ENCODE data around the gene POLD2. TPM values are rescaled to one million over a fixed set of nuclear protein-coding genes. Genes with fewer than 3 reads are reported as not detected.

Gene POLD2
- total RNA-seq, 2 experiments from 2014 or later: 45.2 to 48.3 TPM

DNA sequence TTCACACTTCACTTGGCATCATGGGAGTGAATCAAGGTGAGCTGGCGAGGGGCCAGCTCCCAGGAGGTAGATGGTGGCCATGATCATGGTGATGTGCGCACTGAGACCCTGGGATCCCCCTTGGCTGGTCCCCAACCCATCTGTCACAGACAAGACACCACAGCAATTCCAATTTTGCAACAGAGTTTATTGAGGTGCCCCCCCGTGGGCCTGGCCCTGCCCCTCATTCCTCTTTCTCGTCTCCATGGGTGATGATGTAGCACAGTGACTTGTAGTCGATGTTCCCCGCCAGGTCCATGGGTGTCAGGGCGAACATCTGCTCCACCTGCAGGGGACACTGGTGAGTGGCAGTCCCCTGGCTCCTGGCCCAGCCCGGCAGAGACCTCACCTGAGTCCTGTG lies 15.3 kb upstream of the POLD2 start:
- CTCF ChIA-PET: no interaction called here
- Mint-ChIP-seq H3K27ac (no peak overlapping the region), H3K36me3 (ENCODE audit: low read depth) (no peaks in the 10 kb centered on the region), H3K4me3 (no peak overlapping the region), H3K9me3 (no peaks in the 10 kb centered on the region), H3K27me3 (no peaks in the 10 kb centered on the region), H3K4me1 (ENCODE audit: low read depth) (no peaks in the 10 kb centered on the region)
- no peaks in the 10 kb centered on the region for H3K4me1 ChIP-seq (ENCODE audit: insufficient read depth, low read length)
- POLR2A ChIA-PET: no interaction called here
- TF ChIP-seq, protein P1, sequence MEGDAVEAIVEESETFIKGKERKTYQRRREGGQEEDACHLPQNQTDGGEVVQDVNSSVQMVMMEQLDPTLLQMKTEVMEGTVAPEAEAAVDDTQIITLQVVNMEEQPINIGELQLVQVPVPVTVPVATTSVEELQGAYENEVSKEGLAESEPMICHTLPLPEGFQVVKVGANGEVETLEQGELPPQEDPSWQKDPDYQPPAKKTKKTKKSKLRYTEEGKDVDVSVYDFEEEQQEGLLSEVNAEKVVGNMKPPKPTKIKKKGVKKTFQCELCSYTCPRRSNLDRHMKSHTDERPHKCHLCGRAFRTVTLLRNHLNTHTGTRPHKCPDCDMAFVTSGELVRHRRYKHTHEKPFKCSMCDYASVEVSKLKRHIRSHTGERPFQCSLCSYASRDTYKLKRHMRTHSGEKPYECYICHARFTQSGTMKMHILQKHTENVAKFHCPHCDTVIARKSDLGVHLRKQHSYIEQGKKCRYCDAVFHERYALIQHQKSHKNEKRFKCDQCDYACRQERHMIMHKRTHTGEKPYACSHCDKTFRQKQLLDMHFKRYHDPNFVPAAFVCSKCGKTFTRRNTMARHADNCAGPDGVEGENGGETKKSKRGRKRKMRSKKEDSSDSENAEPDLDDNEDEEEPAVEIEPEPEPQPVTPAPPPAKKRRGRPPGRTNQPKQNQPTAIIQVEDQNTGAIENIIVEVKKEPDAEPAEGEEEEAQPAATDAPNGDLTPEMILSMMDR (IDR thresholded peaks at IDR 0.05): no peak
- DNase-seq (no peak), ATAC-seq (ENCODE audit: poor library complexity) (no peak)
- no peaks in the 10 kb centered on the region for H3K9me3 ChIP-seq (ENCODE audit: control insufficient read depth in 1 of 2, insufficient read depth in 1 of 2, low read length in 2 of 2)
- no peak overlapping the region for H3K27ac ChIP-seq (ENCODE audit: low read depth in 1 of 2, low read length in 2 of 2)
- no peaks in the 10 kb centered on the region for H3K27me3 ChIP-seq (ENCODE audit: control insufficient read depth in 1 of 2, insufficient read depth in 2 of 2, low read length in 2 of 2)
- no peaks in the 10 kb centered on the region for H3K36me3 ChIP-seq (ENCODE audit: insufficient read depth, low read length)
- H3K4me3 ChIP-seq (ENCODE audit: low read length): no peak overlapping the region
- intact Hi-C loops (cut with DNase I, micrococcal nuclease): no loop called here

DNA sequence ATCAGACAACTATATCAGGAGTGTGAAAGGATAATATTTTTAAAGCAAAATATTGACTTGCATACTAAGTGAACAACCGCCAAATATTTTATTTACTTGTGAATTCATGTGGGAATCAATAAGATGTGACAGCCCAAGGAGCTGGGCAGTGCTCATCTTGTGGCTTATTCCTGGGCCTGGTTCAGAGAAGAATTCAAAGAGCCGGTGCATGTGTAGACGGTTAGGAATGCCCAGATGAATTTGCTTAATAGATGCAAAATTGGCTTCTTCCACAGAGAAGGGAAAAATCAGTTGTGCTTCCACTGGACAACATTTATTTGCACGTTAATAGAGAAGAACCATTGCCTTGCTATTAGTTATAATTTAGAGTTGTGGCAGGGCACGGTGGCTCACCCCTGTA lies 13.4 kb upstream of the POLD2 start:
- no peaks in the 10 kb centered on the region for H3K36me3 ChIP-seq (ENCODE audit: insufficient read depth, low read length)

DNA sequence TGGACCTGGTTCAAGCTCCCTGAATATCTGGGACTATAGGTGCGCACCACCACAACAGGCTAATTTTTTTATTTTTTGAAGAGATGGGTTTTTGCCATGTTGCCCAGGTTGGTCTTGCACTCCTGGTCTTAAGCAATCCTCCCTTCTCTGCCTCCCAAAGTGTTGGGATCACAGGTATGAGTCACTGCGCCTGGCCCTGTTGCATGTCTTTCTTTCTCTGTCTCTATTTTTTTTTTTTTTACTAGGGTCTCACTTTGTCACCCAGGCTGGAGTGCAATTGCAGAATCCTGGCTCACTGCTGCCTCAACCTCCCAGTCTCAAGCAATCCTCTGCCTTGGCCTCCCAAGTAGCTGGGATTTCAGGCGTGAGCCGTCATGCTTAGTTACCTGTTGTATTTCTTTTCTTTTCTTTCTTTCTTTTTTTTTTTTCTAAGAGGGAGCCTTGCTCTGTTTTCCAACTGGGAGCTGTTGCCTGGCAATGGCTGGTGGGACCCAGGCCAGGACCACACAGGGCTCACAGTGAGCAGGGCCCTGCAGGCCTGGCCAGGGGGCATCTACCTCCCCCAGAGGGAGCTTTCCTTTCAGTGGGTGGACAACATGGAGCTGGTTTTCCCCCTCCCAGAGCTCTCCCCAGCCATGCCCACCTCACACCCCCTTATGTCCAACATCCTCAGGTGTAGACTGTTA lies 11.7 kb upstream of the POLD2 start:
- POLR2A ChIA-PET: no interaction called here
- intact Hi-C loops (cut with DNase I, micrococcal nuclease): no loop called here
- H3K27ac Mint-ChIP-seq: no peak overlapping the region

More for the DNA sequence above, 13.4 kb upstream of the POLD2 start:
- Histone ChIP-seq H3K9me3 (ENCODE audit: control insufficient read depth in 1 of 2, insufficient read depth in 1 of 2, low read length in 2 of 2) (no peaks in the 10 kb centered on the region), H3K27ac (ENCODE audit: low read depth in 1 of 2, low read length in 2 of 2) (no peak overlapping the region), H3K27me3 (ENCODE audit: control insufficient read depth in 1 of 2, insufficient read depth in 2 of 2, low read length in 2 of 2) (no peaks in the 10 kb centered on the region), H3K4me1 (ENCODE audit: insufficient read depth, low read length) (no peaks in the 10 kb centered on the region), H3K4me3 (ENCODE audit: low read length) (no peak overlapping the region)
- Mint-ChIP-seq H3K27ac (no peak overlapping the region), H3K36me3 (ENCODE audit: low read depth) (no peaks in the 10 kb centered on the region), H3K4me1 (ENCODE audit: low read depth) (no peaks in the 10 kb centered on the region), H3K27me3 (no peaks in the 10 kb centered on the region), H3K9me3 (no peaks in the 10 kb centered on the region), H3K4me3 (no peak overlapping the region)
- intact Hi-C loops (cut with DNase I, micrococcal nuclease): no loop called here
- TF ChIP-seq, protein P1 (IDR thresholded peaks at IDR 0.05): no peak
- ChIA-PET POLR2A (no interaction called here), CTCF (interaction anchor here (1.4 kb wide), 1 partner anchor 12 kb away, joined by 4 read pairs; no protein-coding TSS in a partner anchor)
- ATAC-seq (ENCODE audit: poor library complexity): no peak
- no peak for DNase-seq

More for the DNA sequence above, 11.7 kb upstream of the POLD2 start:
- Histone ChIP-seq H3K27me3 (ENCODE audit: control insufficient read depth in 1 of 2, insufficient read depth in 2 of 2, low read length in 2 of 2) (no peaks in the 10 kb centered on the region), H3K9me3 (ENCODE audit: control insufficient read depth in 1 of 2, insufficient read depth in 1 of 2, low read length in 2 of 2) (no peaks in the 10 kb centered on the region), H3K27ac (ENCODE audit: low read depth in 1 of 2, low read length in 2 of 2) (no peak overlapping the region), H3K4me3 (ENCODE audit: low read length) (no peak overlapping the region), H3K4me1 (ENCODE audit: insufficient read depth, low read length) (no peaks in the 10 kb centered on the region), H3K36me3 (ENCODE audit: insufficient read depth, low read length) (no peaks in the 10 kb centered on the region)
- Mint-ChIP-seq H3K36me3 (ENCODE audit: low read depth) (no peaks in the 10 kb centered on the region), H3K9me3 (no peaks in the 10 kb centered on the region), H3K4me3 (no peak overlapping the region), H3K4me1 (ENCODE audit: low read depth) (no peaks in the 10 kb centered on the region), H3K27me3 (no peaks in the 10 kb centered on the region)
- TF ChIP-seq, protein P1 (IDR thresholded peaks at IDR 0.05): no peak
- no peak for DNase-seq
- CTCF ChIA-PET: no interaction called here
- no peak for ATAC-seq (ENCODE audit: poor library complexity)

All from CD4-positive, alpha-beta T cell (primary cell).